HEK293 (cell line): ENCODE data around the gene ASAH2B.

ENCODE experiments used
- BCL11B ChIP-seq: fragments of 450-650 bp; formaldehyde crosslinking; IDR thresholded peaks from 2 replicates; pipeline ENCODE4 v1.5.1; 2016; ENCODE audit warnings: low read depth, missing biosample characterization, missing genetic modification characterization
- FEZF1 ChIP-seq: fragments of 450-650 bp; formaldehyde crosslinking; IDR thresholded peaks from 2 replicates; pipeline ENCODE4 v1.5.1; 2016; ENCODE audit warnings: missing biosample characterization, missing genetic modification characterization
- GFI1B ChIP-seq: fragments of 450-650 bp; formaldehyde crosslinking; IDR thresholded peaks from 2 replicates; pipeline ENCODE4 v1.5.1; 2016; ENCODE audit warnings: missing biosample characterization, missing genetic modification characterization
- HOXD13 ChIP-seq: sonication (generic); formaldehyde crosslinking; IDR thresholded peaks from 2 replicates; pipeline ENCODE4 v1.8.0; 2022; ENCODE audit warnings: missing genetic modification reagents, borderline replicate concordance
- KLF1 ChIP-seq: fragments of 450-650 bp; formaldehyde crosslinking; IDR thresholded peaks from 2 replicates; pipeline ENCODE4 v1.5.1; 2016; ENCODE audit warnings: missing biosample characterization, missing genetic modification characterization
- REST ChIP-seq: fragments of 450-650 bp; formaldehyde crosslinking; IDR thresholded peaks from 2 replicates; pipeline ENCODE4 v1.5.1; 2016; ENCODE audit warnings: missing biosample characterization, missing genetic modification characterization
- SP2 ChIP-seq: fragments of 450-650 bp; formaldehyde crosslinking; IDR thresholded peaks from 2 replicates; pipeline ENCODE4 v1.5.1; 2016; ENCODE audit warnings: missing biosample characterization, missing genetic modification characterization
- TRIM28 ChIP-seq: IDR thresholded peaks from 2 replicates; pipeline ENCODE4 v1.6.1; 2011; ENCODE audit warnings: low read length, control low read depth, borderline replicate concordance
- YY1 ChIP-seq: fragments of 450-650 bp; formaldehyde crosslinking; IDR thresholded peaks from 2 replicates; pipeline ENCODE4 v1.5.1; 2018; ENCODE audit warnings: missing biosample characterization, missing genetic modification characterization
- ZBTB17 ChIP-seq: fragments of 450-650 bp; formaldehyde crosslinking; IDR thresholded peaks from 2 replicates; pipeline ENCODE4 v1.5.1; 2016; ENCODE audit warnings: missing biosample characterization, missing genetic modification characterization
- ZBTB8A ChIP-seq: fragments of 450-650 bp; formaldehyde crosslinking; IDR thresholded peaks from 2 replicates; pipeline ENCODE4 v1.5.1; 2016; ENCODE audit warnings: missing biosample characterization, missing genetic modification characterization
- ZFP69B ChIP-seq: fragments of 450-650 bp; formaldehyde crosslinking; IDR thresholded peaks from 2 replicates; pipeline ENCODE4 v1.5.1; 2016; ENCODE audit warnings: missing biosample characterization, missing genetic modification characterization
- ZIC2 ChIP-seq: fragments of 450-650 bp; formaldehyde crosslinking; IDR thresholded peaks from 2 replicates; pipeline ENCODE4 v1.5.1; 2016; ENCODE audit warnings: missing biosample characterization, missing genetic modification characterization
- ZNF184 ChIP-seq: fragments of 450-650 bp; IDR thresholded peaks from 2 replicates; pipeline ENCODE4 v1.5.1; 2018; ENCODE audit warnings: missing biosample characterization, mild to moderate bottlenecking, missing genetic modification characterization
- ZNF202 ChIP-seq: fragments of 450-650 bp; formaldehyde crosslinking; IDR thresholded peaks from 2 replicates; pipeline ENCODE4 v1.5.1; 2016; ENCODE audit warnings: missing biosample characterization, missing genetic modification characterization, borderline replicate concordance
- ZNF221 ChIP-seq: fragments of 450-650 bp; formaldehyde crosslinking; IDR thresholded peaks from 2 replicates; pipeline ENCODE4 v1.5.1; 2017; ENCODE audit warnings: missing biosample characterization, missing genetic modification characterization, borderline replicate concordance
- ZNF280D ChIP-seq: fragments of 450-650 bp; formaldehyde crosslinking; IDR thresholded peaks from 2 replicates; pipeline ENCODE4 v1.5.1; 2016; ENCODE audit warnings: missing biosample characterization, missing genetic modification characterization
- ZNF324 ChIP-seq: fragments of 450-650 bp; formaldehyde crosslinking; IDR thresholded peaks from 2 replicates; pipeline ENCODE4 v1.5.1; 2016; ENCODE audit warnings: missing biosample characterization, missing genetic modification characterization
- ZNF362 ChIP-seq: fragments of 450-650 bp; formaldehyde crosslinking; IDR thresholded peaks from 2 replicates; pipeline ENCODE4 v1.5.1; 2016; ENCODE audit warnings: missing biosample characterization, missing genetic modification characterization
- ZNF416 ChIP-seq: fragments of 450-650 bp; formaldehyde crosslinking; IDR thresholded peaks from 2 replicates; pipeline ENCODE4 v1.5.1; 2016; ENCODE audit warnings: missing biosample characterization, missing genetic modification characterization
- ZNF433 ChIP-seq: fragments of 450-650 bp; formaldehyde crosslinking; IDR thresholded peaks from 2 replicates; pipeline ENCODE4 v1.5.1; 2016; ENCODE audit warnings: missing biosample characterization, missing genetic modification characterization, low read depth
- ZNF501 ChIP-seq: fragments of 450-650 bp; formaldehyde crosslinking; IDR thresholded peaks from 2 replicates; pipeline ENCODE4 v1.5.1; 2016; ENCODE audit warnings: missing biosample characterization, missing genetic modification characterization
- ZNF521 ChIP-seq: fragments of 450-650 bp; formaldehyde crosslinking; IDR thresholded peaks from 2 replicates; pipeline ENCODE4 v1.5.1; 2017; ENCODE audit warnings: missing biosample characterization, mild to moderate bottlenecking, missing genetic modification characterization
- ZNF558 ChIP-seq: fragments of 450-650 bp; formaldehyde crosslinking; IDR thresholded peaks from 2 replicates; pipeline ENCODE4 v1.5.1; 2016; ENCODE audit warnings: missing biosample characterization, missing genetic modification characterization
- ZNF596 ChIP-seq: fragments of 450-650 bp; IDR thresholded peaks from 2 replicates; pipeline ENCODE4 v1.5.0; 2018; ENCODE audit warnings: missing biosample characterization, mild to moderate bottlenecking, missing genetic modification characterization, moderate library complexity
- ZNF600 ChIP-seq: fragments of 450-650 bp; formaldehyde crosslinking; IDR thresholded peaks from 2 replicates; pipeline ENCODE4 v1.5.1; 2016; ENCODE audit warnings: missing biosample characterization, missing genetic modification characterization
- ZNF791 ChIP-seq: fragments of 450-650 bp; formaldehyde crosslinking; IDR thresholded peaks from 2 replicates; pipeline ENCODE4 v1.5.1; 2016; ENCODE audit warnings: missing biosample characterization, missing genetic modification characterization
- ZNF843 ChIP-seq: fragments of 450-650 bp; formaldehyde crosslinking; IDR thresholded peaks from 2 replicates; pipeline ENCODE4 v1.5.1; 2016; ENCODE audit warnings: missing biosample characterization, missing genetic modification characterization
- ZSCAN23 ChIP-seq: fragments of 450-650 bp; formaldehyde crosslinking; IDR thresholded peaks from 2 replicates; pipeline ENCODE4 v1.5.1; 2016; ENCODE audit warnings: missing biosample characterization, missing genetic modification characterization
- TF ChIP-seq, protein P1 (sequence below): fragments of 450-650 bp; formaldehyde crosslinking; IDR thresholded peaks from 2 replicates; pipeline ENCODE4 v1.5.1; 2016; ENCODE audit warnings: missing biosample characterization, missing genetic modification characterization
- TF ChIP-seq, protein P2 (sequence below): fragments of 450-650 bp; formaldehyde crosslinking; IDR thresholded peaks from 2 replicates; pipeline ENCODE4 v1.5.1; 2016; ENCODE audit warnings: missing biosample characterization, missing genetic modification characterization

The ASAH2B gene

DNA sequence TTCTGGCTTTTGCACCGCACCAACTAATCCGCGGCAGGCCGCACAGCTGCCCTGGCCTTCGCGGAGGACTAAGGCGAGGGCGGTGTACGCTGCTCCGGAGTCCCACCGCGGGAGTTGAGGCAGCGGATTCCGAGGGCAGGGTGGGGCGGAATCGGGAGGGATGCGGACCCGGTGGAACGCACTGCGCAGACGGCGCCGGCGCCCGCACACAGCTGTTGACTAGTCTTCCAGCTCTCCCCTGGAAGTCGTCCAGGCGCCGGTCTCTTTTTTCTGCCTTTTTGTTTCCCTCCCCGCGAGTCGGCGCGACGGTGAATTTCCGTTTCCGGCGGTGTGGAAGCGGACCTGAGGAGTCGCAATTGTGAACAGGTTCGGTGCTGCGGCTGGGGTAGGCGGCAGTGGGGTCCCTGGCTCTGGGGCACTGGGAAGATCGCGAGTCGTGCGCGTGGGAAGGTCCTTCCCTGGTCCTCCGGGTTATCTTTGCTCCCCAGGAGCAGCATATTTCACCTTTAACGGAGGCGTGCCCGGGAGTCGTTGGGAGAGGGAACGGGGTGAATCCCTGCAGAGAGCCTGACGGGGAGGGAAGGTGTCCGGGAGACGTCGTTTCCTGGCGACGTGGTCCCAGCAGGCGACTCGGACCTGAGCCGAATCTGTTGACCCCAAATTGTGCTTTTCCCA is at the start of gene ASAH2B (continued):
- no peak for TF ChIP-seq ZNF596 (tag by site-specific recombination)
- TF ChIP-seq ZBTB8A: no peak; the same call in 1 of the 2 replicates
- no peak for TF ChIP-seq GFI1B
- TF ChIP-seq, protein P1, sequence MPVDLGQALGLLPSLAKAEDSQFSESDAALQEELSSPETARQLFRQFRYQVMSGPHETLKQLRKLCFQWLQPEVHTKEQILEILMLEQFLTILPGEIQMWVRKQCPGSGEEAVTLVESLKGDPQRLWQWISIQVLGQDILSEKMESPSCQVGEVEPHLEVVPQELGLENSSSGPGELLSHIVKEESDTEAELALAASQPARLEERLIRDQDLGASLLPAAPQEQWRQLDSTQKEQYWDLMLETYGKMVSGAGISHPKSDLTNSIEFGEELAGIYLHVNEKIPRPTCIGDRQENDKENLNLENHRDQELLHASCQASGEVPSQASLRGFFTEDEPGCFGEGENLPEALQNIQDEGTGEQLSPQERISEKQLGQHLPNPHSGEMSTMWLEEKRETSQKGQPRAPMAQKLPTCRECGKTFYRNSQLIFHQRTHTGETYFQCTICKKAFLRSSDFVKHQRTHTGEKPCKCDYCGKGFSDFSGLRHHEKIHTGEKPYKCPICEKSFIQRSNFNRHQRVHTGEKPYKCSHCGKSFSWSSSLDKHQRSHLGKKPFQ (tag by site-specific recombination): 0 out of 2 replicates have a peak, but pooled peaks have one; percentile 16
- TF ChIP-seq REST (tag by site-specific recombination): no peak
- TF ChIP-seq ZBTB17 (tag by site-specific recombination): peak; percentile 64
- peak; percentile 74 for TF ChIP-seq ZIC2 (tag by site-specific recombination)
- no peak; the same call in 1 of the 2 replicates for TF ChIP-seq FEZF1 (tag by site-specific recombination)
- TF ChIP-seq TRIM28: no peak
- no peak for TF ChIP-seq BCL11B (tag by site-specific recombination)
- no peak for TF ChIP-seq ZNF184
- TF ChIP-seq ZNF362 (tag by site-specific recombination): peak; percentile 90
- TF ChIP-seq ZNF416 (tag by site-specific recombination): no peak
- no peak for TF ChIP-seq ZNF324 (tag by site-specific recombination)
- no peak for TF ChIP-seq ZSCAN23 (tag by site-specific recombination)
- TF ChIP-seq YY1 (tag by site-specific recombination): no peak
- no peak for TF ChIP-seq ZNF280D (tag by site-specific recombination)
- no peak for TF ChIP-seq ZNF558 (tag by site-specific recombination)
- TF ChIP-seq ZNF600 (tag by site-specific recombination): peak; percentile 94
- peak; percentile 66 for TF ChIP-seq SP2 (tag by site-specific recombination)
- no peak for TF ChIP-seq ZNF433 (tag by site-specific recombination)
- TF ChIP-seq KLF1: no peak
- TF ChIP-seq ZNF501 (tag by site-specific recombination): peak; percentile 95
- TF ChIP-seq ZNF521 (tag by site-specific recombination): no peak
- TF ChIP-seq, protein P2, sequence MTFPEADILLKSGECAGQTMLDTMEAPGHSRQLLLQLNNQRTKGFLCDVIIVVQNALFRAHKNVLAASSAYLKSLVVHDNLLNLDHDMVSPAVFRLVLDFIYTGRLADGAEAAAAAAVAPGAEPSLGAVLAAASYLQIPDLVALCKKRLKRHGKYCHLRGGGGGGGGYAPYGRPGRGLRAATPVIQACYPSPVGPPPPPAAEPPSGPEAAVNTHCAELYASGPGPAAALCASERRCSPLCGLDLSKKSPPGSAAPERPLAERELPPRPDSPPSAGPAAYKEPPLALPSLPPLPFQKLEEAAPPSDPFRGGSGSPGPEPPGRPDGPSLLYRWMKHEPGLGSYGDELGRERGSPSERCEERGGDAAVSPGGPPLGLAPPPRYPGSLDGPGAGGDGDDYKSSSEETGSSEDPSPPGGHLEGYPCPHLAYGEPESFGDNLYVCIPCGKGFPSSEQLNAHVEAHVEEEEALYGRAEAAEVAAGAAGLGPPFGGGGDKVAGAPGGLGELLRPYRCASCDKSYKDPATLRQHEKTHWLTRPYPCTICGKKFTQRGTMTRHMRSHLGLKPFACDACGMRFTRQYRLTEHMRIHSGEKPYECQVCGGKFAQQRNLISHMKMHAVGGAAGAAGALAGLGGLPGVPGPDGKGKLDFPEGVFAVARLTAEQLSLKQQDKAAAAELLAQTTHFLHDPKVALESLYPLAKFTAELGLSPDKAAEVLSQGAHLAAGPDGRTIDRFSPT: 0 out of 2 replicates have a peak, but pooled peaks have one; percentile 7
- no peak for TF ChIP-seq ZNF202 (tag by site-specific recombination)
- TF ChIP-seq ZNF791 (tag by site-specific recombination): no peak
- TF ChIP-seq HOXD13 (CRISPR knock-in tag): no peak
- TF ChIP-seq ZNF221 (tag by site-specific recombination): no peak
- 0 out of 2 replicates have a peak, but pooled peaks have one; percentile 51 for TF ChIP-seq ZFP69B
- TF ChIP-seq ZNF843 (tag by site-specific recombination): no peak
